Measurements from ENCODE around the gene SEPTIN5. TPM values are rescaled to one million over a fixed set of nuclear protein-coding genes. Genes with fewer than 3 reads are reported as not detected.

SEPTIN5 gene
- total RNA-seq, 1 experiment from 2014 or later: 22.4 TPM

DNA sequence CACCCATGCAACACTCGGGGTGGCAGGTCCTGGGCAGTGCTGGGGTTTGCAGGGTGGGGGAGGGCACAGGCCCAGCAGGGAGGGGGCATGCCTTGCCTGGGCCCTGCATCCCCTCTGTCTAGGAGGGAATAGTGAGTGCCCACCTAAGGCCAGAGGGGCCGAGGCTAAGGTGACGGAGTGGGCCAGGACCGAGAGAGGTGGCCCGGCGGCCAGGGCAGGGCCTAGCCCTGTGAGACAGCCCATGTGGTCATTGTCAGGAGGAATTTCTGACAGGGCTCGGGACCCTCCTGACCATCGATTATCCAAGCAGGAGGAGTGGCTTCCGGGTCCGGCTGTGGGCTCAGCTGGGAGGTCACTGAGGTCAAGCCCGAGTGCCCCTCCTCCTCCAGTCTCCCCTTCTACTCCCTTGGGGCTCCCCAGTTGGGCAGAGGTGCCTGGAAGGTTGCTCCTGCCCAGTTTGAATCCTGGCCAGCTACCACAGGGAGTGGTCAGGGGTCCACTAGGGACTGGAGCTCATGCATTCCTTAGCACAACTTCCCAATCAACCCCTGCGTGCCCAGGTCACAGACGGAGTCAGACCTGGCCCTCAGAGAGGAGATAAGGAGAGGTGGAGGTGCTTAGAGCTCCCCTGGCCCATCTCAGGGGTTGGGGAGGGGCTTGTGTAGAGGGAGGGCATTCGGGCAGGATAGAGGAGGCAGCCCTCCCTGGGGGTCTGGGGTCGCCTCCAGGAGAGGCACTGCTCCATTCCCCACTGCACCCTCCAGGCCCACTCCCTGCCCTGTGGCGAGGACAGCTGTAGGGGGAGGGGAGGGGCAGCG lies 23.8 kb downstream of the SEPTIN5 start (continued):
- TF ChIP-seq, protein P1, sequence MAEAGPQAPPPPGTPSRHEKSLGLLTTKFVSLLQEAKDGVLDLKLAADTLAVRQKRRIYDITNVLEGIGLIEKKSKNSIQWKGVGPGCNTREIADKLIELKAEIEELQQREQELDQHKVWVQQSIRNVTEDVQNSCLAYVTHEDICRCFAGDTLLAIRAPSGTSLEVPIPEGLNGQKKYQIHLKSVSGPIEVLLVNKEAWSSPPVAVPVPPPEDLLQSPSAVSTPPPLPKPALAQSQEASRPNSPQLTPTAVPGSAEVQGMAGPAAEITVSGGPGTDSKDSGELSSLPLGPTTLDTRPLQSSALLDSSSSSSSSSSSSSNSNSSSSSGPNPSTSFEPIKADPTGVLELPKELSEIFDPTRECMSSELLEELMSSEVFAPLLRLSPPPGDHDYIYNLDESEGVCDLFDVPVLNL (CRISPR knock-in tag; IDR thresholded peaks at IDR 0.05; ENCODE audit: borderline replicate concordance, low read depth): no peak

DNA sequence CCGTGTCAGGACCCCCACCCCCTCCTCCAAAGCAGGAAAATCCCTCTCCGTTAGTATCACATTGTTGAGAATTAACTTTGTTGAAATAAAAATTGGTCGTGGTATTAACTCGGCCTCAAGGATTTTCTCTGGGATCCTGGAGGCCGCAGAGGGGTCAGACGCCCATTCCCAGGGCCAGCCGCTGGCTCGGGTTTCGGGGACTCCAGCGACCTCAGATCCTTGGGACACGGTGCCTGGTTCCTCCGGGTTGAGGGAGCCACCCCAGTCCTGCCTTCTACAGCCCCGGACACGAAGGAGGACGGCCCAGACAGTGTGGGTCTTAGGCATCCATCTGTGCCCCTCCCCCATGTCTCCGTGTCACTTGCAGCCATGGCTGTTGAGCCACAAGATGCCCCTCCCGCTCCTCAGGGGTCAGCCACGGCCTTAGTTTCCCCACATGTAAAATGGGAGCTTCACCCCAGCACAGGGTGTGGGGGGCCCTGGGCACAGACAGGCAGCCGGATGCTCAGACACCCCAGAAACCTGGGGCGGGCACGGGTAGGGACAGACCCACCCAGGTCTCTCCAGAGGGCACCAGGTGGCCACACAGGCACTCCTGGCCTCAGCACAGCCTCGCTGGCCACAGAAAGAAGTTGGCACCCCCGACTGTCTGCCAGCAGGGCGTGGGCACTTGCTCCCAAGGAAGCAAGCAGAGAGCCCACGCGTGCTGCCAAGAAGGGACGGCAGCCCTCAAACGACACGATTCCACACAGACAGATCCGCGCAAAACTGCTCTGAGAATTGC lies 24.6 kb downstream of the SEPTIN5 start:
- Mint-ChIP-seq H3K27ac (no peak overlapping the region), H3K36me3 (no peaks in the 10 kb centered on the region), H3K9me3 (no peaks in the 10 kb centered on the region), H3K4me3 (no peak overlapping the region), H3K4me1 (no peaks in the 10 kb centered on the region), H3K27me3 (ENCODE audit: low read depth) (no peaks in the 10 kb centered on the region)
- ChIA-PET CTCF (interaction anchor here (0.8 to 1.0 kb wide), 2 partner anchors 8 to 171 kb away, joined by 5 read pairs; no protein-coding TSS in a partner anchor), POLR2A (no interaction called here)
- DNase-seq (ENCODE audit: low spot score) (no peak), ATAC-seq (no peak)
- TF ChIP-seq ATF1 (CRISPR knock-in tag; IDR thresholded peaks at IDR 0.05) (no peak), CREB1 (CRISPR knock-in tag; IDR thresholded peaks at IDR 0.05) (no peak), ZNF263 (CRISPR knock-in tag; IDR thresholded peaks at IDR 0.05; ENCODE audit: low read depth) (no peak), ZNF219 (CRISPR knock-in tag; IDR thresholded peaks at IDR 0.05; ENCODE audit: borderline replicate concordance) (no peak), ZNF671 (CRISPR knock-in tag; IDR thresholded peaks at IDR 0.05) (no peak), ZNF121 (CRISPR knock-in tag; IDR thresholded peaks at IDR 0.05) (no peak), CREM (CRISPR knock-in tag; IDR thresholded peaks at IDR 0.05) (no peak), NFE2L1 (CRISPR knock-in tag; IDR thresholded peaks at IDR 0.05) (no peak), ZNF416 (CRISPR knock-in tag; IDR thresholded peaks at IDR 0.05) (no peak), FOXJ3 (CRISPR knock-in tag; IDR thresholded peaks at IDR 0.05; ENCODE audit: borderline replicate concordance) (no peak)
- TF ChIP-seq, protein P2, sequence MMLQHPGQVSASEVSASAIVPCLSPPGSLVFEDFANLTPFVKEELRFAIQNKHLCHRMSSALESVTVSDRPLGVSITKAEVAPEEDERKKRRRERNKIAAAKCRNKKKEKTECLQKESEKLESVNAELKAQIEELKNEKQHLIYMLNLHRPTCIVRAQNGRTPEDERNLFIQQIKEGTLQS (CRISPR knock-in tag; conservative IDR thresholded peaks at IDR 0.05): no peak
- TF ChIP-seq, protein P3, sequence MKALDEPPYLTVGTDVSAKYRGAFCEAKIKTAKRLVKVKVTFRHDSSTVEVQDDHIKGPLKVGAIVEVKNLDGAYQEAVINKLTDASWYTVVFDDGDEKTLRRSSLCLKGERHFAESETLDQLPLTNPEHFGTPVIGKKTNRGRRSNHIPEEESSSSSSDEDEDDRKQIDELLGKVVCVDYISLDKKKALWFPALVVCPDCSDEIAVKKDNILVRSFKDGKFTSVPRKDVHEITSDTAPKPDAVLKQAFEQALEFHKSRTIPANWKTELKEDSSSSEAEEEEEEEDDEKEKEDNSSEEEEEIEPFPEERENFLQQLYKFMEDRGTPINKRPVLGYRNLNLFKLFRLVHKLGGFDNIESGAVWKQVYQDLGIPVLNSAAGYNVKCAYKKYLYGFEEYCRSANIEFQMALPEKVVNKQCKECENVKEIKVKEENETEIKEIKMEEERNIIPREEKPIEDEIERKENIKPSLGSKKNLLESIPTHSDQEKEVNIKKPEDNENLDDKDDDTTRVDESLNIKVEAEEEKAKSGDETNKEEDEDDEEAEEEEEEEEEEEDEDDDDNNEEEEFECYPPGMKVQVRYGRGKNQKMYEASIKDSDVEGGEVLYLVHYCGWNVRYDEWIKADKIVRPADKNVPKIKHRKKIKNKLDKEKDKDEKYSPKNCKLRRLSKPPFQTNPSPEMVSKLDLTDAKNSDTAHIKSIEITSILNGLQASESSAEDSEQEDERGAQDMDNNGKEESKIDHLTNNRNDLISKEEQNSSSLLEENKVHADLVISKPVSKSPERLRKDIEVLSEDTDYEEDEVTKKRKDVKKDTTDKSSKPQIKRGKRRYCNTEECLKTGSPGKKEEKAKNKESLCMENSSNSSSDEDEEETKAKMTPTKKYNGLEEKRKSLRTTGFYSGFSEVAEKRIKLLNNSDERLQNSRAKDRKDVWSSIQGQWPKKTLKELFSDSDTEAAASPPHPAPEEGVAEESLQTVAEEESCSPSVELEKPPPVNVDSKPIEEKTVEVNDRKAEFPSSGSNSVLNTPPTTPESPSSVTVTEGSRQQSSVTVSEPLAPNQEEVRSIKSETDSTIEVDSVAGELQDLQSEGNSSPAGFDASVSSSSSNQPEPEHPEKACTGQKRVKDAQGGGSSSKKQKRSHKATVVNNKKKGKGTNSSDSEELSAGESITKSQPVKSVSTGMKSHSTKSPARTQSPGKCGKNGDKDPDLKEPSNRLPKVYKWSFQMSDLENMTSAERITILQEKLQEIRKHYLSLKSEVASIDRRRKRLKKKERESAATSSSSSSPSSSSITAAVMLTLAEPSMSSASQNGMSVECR (CRISPR knock-in tag; IDR thresholded peaks at IDR 0.05; ENCODE audit: borderline replicate concordance): no peak
- TF ChIP-seq, protein P4, sequence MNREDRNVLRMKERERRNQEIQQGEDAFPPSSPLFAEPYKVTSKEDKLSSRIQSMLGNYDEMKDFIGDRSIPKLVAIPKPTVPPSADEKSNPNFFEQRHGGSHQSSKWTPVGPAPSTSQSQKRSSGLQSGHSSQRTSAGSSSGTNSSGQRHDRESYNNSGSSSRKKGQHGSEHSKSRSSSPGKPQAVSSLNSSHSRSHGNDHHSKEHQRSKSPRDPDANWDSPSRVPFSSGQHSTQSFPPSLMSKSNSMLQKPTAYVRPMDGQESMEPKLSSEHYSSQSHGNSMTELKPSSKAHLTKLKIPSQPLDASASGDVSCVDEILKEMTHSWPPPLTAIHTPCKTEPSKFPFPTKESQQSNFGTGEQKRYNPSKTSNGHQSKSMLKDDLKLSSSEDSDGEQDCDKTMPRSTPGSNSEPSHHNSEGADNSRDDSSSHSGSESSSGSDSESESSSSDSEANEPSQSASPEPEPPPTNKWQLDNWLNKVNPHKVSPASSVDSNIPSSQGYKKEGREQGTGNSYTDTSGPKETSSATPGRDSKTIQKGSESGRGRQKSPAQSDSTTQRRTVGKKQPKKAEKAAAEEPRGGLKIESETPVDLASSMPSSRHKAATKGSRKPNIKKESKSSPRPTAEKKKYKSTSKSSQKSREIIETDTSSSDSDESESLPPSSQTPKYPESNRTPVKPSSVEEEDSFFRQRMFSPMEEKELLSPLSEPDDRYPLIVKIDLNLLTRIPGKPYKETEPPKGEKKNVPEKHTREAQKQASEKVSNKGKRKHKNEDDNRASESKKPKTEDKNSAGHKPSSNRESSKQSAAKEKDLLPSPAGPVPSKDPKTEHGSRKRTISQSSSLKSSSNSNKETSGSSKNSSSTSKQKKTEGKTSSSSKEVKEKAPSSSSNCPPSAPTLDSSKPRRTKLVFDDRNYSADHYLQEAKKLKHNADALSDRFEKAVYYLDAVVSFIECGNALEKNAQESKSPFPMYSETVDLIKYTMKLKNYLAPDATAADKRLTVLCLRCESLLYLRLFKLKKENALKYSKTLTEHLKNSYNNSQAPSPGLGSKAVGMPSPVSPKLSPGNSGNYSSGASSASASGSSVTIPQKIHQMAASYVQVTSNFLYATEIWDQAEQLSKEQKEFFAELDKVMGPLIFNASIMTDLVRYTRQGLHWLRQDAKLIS (CRISPR knock-in tag; IDR thresholded peaks at IDR 0.05; ENCODE audit: borderline replicate concordance): no peak
- TF ChIP-seq, protein P5, sequence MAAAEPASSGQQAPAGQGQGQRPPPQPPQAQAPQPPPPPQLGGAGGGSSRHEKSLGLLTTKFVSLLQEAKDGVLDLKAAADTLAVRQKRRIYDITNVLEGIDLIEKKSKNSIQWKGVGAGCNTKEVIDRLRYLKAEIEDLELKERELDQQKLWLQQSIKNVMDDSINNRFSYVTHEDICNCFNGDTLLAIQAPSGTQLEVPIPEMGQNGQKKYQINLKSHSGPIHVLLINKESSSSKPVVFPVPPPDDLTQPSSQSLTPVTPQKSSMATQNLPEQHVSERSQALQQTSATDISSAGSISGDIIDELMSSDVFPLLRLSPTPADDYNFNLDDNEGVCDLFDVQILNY (CRISPR knock-in tag; IDR thresholded peaks at IDR 0.05): no peak
- TF ChIP-seq, protein P6, sequence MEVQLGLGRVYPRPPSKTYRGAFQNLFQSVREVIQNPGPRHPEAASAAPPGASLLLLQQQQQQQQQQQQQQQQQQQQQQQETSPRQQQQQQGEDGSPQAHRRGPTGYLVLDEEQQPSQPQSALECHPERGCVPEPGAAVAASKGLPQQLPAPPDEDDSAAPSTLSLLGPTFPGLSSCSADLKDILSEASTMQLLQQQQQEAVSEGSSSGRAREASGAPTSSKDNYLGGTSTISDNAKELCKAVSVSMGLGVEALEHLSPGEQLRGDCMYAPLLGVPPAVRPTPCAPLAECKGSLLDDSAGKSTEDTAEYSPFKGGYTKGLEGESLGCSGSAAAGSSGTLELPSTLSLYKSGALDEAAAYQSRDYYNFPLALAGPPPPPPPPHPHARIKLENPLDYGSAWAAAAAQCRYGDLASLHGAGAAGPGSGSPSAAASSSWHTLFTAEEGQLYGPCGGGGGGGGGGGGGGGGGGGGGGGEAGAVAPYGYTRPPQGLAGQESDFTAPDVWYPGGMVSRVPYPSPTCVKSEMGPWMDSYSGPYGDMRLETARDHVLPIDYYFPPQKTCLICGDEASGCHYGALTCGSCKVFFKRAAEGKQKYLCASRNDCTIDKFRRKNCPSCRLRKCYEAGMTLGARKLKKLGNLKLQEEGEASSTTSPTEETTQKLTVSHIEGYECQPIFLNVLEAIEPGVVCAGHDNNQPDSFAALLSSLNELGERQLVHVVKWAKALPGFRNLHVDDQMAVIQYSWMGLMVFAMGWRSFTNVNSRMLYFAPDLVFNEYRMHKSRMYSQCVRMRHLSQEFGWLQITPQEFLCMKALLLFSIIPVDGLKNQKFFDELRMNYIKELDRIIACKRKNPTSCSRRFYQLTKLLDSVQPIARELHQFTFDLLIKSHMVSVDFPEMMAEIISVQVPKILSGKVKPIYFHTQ (CRISPR knock-in tag; IDR thresholded peaks at IDR 0.05): no peak

Data from WTC11 (cell line).